Trophoblast cell (in vitro differentiated cells and primary cell): ENCODE results near the gene C5AR2.
"Not testable (repeated sequence)": the region's sequence is repeated elsewhere in the genome, so short reads cannot be mapped to it uniquely, and the experiment has no call there.

Source experiments
- DNase-seq, 2 donors: peaks; one replicate each; pipeline ENCODE4 v3.0.0-alpha.2; 2016
- H2AFZ ChIP-seq: 2 replicates; pipeline ENCODE4 v1.6.1; 2013; ENCODE audit warnings: low read length, moderate library complexity, mild to moderate bottlenecking; ENCODE audit not compliant: insufficient read depth, poor library complexity
- H2AK5ac ChIP-seq: 2 replicates; pipeline ENCODE4 v1.6.1; 2013; ENCODE audit warnings: mild to moderate bottlenecking, low read length
- H2BK120ac ChIP-seq: 2 replicates; pipeline ENCODE4 v1.6.1; 2013; ENCODE audit warnings: low read length, mild to moderate bottlenecking, moderate library complexity; ENCODE audit not compliant: insufficient read depth, poor library complexity
- H2BK12ac ChIP-seq: 2 replicates; pipeline ENCODE4 v1.6.1; 2013; ENCODE audit warnings: mild to moderate bottlenecking, low read length, moderate library complexity
- H2BK5ac ChIP-seq: 2 replicates; pipeline ENCODE4 v1.6.1; 2013; ENCODE audit warnings: low read length, low read depth, moderate library complexity, mild to moderate bottlenecking; ENCODE audit not compliant: poor library complexity
- H3K14ac ChIP-seq: 2 replicates; pipeline ENCODE4 v1.6.1; 2013; ENCODE audit warnings: mild to moderate bottlenecking, low read length
- H3K18ac ChIP-seq: 2 replicates; pipeline ENCODE4 v1.6.1; 2013; ENCODE audit warnings: mild to moderate bottlenecking, low read length
- H3K23ac ChIP-seq: 2 replicates; pipeline ENCODE4 v1.6.1; 2013; ENCODE audit warnings: low read length
- H3K27ac ChIP-seq: 2 replicates; pipeline ENCODE4 v1.5.1; 2013; ENCODE audit warnings: low read depth, mild to moderate bottlenecking, inconsistent platforms, low read length, moderate library complexity
- H3K27me3 ChIP-seq: 2 replicates; pipeline ENCODE4 v1.6.1; 2013; ENCODE audit warnings: inconsistent platforms, mild to moderate bottlenecking, low read length, moderate library complexity; ENCODE audit not compliant: insufficient read depth
- H3K36me3 ChIP-seq, 2 experiments: 1 replicate in 1 of 2; 2 replicates in 1 of 2; pipeline ENCODE4 v1.6.1; 2013; ENCODE audit warnings: low read length in 2 of 2, mild to moderate bottlenecking in 2 of 2, moderate library complexity in 1 of 2; ENCODE audit not compliant: insufficient read depth in 2 of 2, control insufficient read depth in 1 of 2
- H3K4ac ChIP-seq: 2 replicates; pipeline ENCODE4 v1.6.1; 2013; ENCODE audit warnings: low read depth, mild to moderate bottlenecking, low read length, moderate library complexity
- H3K4me1 ChIP-seq, 2 experiments: 1 replicate in 1 of 2; 2 replicates in 1 of 2; pipeline ENCODE4 v1.6.1; 2013; ENCODE audit warnings: low read length in 2 of 2, mild to moderate bottlenecking in 2 of 2, moderate library complexity in 1 of 2; ENCODE audit not compliant: insufficient read depth in 2 of 2, control insufficient read depth in 1 of 2
- H3K4me2 ChIP-seq: 2 replicates; pipeline ENCODE4 v1.6.1; 2013; ENCODE audit warnings: inconsistent platforms, mild to moderate bottlenecking, low read length, moderate library complexity
- H3K4me3 ChIP-seq: 2 replicates; pipeline ENCODE4 v1.5.1; 2013; ENCODE audit warnings: mild to moderate bottlenecking, low read depth, low read length, inconsistent platforms
- H3K79me1 ChIP-seq: one replicate; pipeline ENCODE4 v1.6.1; 2013; ENCODE audit warnings: low read length
- H3K79me2 ChIP-seq: 2 replicates; pipeline ENCODE4 v1.6.1; 2013; ENCODE audit warnings: low read length, mild to moderate bottlenecking; ENCODE audit not compliant: control insufficient read depth, insufficient read depth, poor library complexity
- H3K9ac ChIP-seq: 2 replicates; pipeline ENCODE4 v1.6.1; 2013; ENCODE audit warnings: mild to moderate bottlenecking, low read length
- H3K9me3 ChIP-seq: 2 replicates; pipeline ENCODE4 v1.6.1; 2013; ENCODE audit warnings: low read depth, mild to moderate bottlenecking, control low read depth, inconsistent platforms, low read length; ENCODE audit not compliant: insufficient read depth
- H4K12ac ChIP-seq: 2 replicates; pipeline ENCODE4 v1.6.1; 2013; ENCODE audit warnings: low read depth, mild to moderate bottlenecking, low read length, moderate library complexity
- H4K8ac ChIP-seq: 2 replicates; pipeline ENCODE4 v1.6.1; 2013; ENCODE audit warnings: low read depth, mild to moderate bottlenecking, low read length, moderate library complexity
- H4K91ac ChIP-seq: one replicate; pipeline ENCODE4 v1.6.1; 2013; ENCODE audit warnings: low read depth, mild to moderate bottlenecking, low read length, moderate library complexity
- WGBS: extraction: QIAGEN DNeasy Blood & Tissue Kit; methylation state at CpG from one replicate; pipeline ENCODE4 v1.1.7; 2013; ENCODE audit warnings: missing lambda C conversion rate; ENCODE audit not compliant: insufficient read length, insufficient coverage; ENCODE audit errors: extremely low coverage; 5-methylcytosine and 5-hydroxymethylcytosine counted together

The C5AR2 gene

GRCh38 chr19:47362321-47362720, 30.3 kb downstream of the C5AR2 start:
- Histone ChIP-seq H3K4me2 (no peak overlapping the region), H2BK12ac (no peak overlapping the region), H3K4me1 (peaks cover 0 to 2% of the 10 kb centered on the region in 2 experiments), H3K79me2 (no peaks in the 10 kb centered on the region), H3K23ac (no peak overlapping the region), H3K27ac (no peak overlapping the region), H3K36me3 (peaks cover 72 to 80% of the 10 kb centered on the region in 2 experiments), H3K79me1 (no peaks in the 10 kb centered on the region), H3K9me3 (peaks cover 4% of the 10 kb centered on the region), H4K12ac (no peak overlapping the region), H4K8ac (no peak overlapping the region), H3K14ac (no peak overlapping the region), H3K27me3 (no peaks in the 10 kb centered on the region), H3K4ac (no peak overlapping the region), H2AFZ (no peak overlapping the region), H2AK5ac (no peak overlapping the region), H3K4me3 (no peak overlapping the region), H2BK5ac (no peak overlapping the region), H4K91ac (no peak overlapping the region), H3K18ac (no peak overlapping the region), H2BK120ac (no peak overlapping the region), H3K9ac (no peak overlapping the region)
- no CpG with 5 or more reads among the region's 21 CpGs for WGBS
- DNase-seq: no peak

- Histone ChIP-seq H2AFZ (no peak overlapping the region), H3K27me3 (no peaks in the 10 kb centered on the region), H4K12ac (no peak overlapping the region), H2AK5ac (no peak overlapping the region), H3K4me1 (peaks cover 0 to 2% of the 10 kb centered on the region in 2 experiments), H3K9ac (no peak overlapping the region), H3K4me2 (no peak overlapping the region), H3K79me1 (no peaks in the 10 kb centered on the region), H3K23ac (no peak overlapping the region), H2BK12ac (no peak overlapping the region), H3K79me2 (no peaks in the 10 kb centered on the region), H3K14ac (no peak overlapping the region), H3K4me3 (no peak overlapping the region), H3K4ac (no peak overlapping the region), H3K27ac (no peak overlapping the region), H3K18ac (no peak overlapping the region), H3K36me3 (peaks cover 59 to 67% of the 10 kb centered on the region in 2 experiments), H3K9me3 (no peaks in the 10 kb centered on the region), H2BK120ac (no peak overlapping the region), H2BK5ac (no peak overlapping the region), H4K91ac (no peak overlapping the region), H4K8ac (no peak overlapping the region)
- no CpG with 5 or more reads among the region's 13 CpGs for WGBS
- peak in 1 of 2 donors; percentile 15 for DNase-seq
These were observed 32.0 kb downstream of the C5AR2 start for GRCh38 chr19:47363758-47364531.

- peaks cover 60 to 69% of the 10 kb centered on the region in 2 experiments for H3K36me3 ChIP-seq
- H2BK5ac ChIP-seq, H3K4me2 ChIP-seq, H3K23ac ChIP-seq, H3K14ac ChIP-seq, H3K79me2 ChIP-seq, H3K4me1 ChIP-seq, H3K9ac ChIP-seq, H3K27ac ChIP-seq, H2AK5ac ChIP-seq, H3K9me3 ChIP-seq, H3K4me3 ChIP-seq, H4K91ac ChIP-seq, H4K8ac ChIP-seq, H4K12ac ChIP-seq, H3K27me3 ChIP-seq, H3K18ac ChIP-seq, DNase-seq, H2AFZ ChIP-seq, H2BK12ac ChIP-seq, H3K4ac ChIP-seq, H2BK120ac ChIP-seq, H3K79me1 ChIP-seq: not testable (repeated sequence)
- WGBS: no CpG with 5 or more reads among the region's 10 CpGs
These were observed 33.5 kb downstream of the C5AR2 start for GRCh38 chr19:47365455-47365854.

- Histone ChIP-seq H2BK5ac (no peak overlapping the region), H2AK5ac (no peak overlapping the region), H3K9me3 (peaks cover 4% of the 10 kb centered on the region), H3K79me1 (no peaks in the 10 kb centered on the region), H3K79me2 (no peaks in the 10 kb centered on the region), H3K27me3 (no peaks in the 10 kb centered on the region), H2AFZ (no peak overlapping the region), H4K8ac (no peak overlapping the region), H2BK120ac (no peak overlapping the region), H4K12ac (no peak overlapping the region), H3K23ac (no peak overlapping the region), H2BK12ac (no peak overlapping the region), H3K27ac (no peak overlapping the region), H3K4me3 (no peak overlapping the region), H3K4ac (no peak overlapping the region), H3K18ac (no peak overlapping the region), H4K91ac (no peak overlapping the region), H3K36me3 (peaks cover 66 to 71% of the 10 kb centered on the region in 2 experiments), H3K9ac (no peak overlapping the region), H3K4me1 (no peaks in the 10 kb centered on the region), H3K14ac (no peak overlapping the region), H3K4me2 (no peak overlapping the region)
- DNase-seq: peak in 1 of 2 donors; percentile 34
- WGBS: no CpG with 5 or more reads among the region's 10 CpGs
These were observed 38.2 kb downstream of the C5AR2 start for GRCh38 chr19:47370045-47370611.
